ENCODE data around the gene GRK1.

Gene GRK1

GRCh38 chr13:113628291-113629270 lies 38.4 kb upstream of the GRK1 start:
- in situ Hi-C loops (cut with HindIII; ENCODE audit: low sequenced_read_pairs), result no loop called here
- no peak overlapping the region for H3K4me3 ChIP-seq (ENCODE audit: low read depth, low read length)
- TF ChIP-seq, protein P1, sequence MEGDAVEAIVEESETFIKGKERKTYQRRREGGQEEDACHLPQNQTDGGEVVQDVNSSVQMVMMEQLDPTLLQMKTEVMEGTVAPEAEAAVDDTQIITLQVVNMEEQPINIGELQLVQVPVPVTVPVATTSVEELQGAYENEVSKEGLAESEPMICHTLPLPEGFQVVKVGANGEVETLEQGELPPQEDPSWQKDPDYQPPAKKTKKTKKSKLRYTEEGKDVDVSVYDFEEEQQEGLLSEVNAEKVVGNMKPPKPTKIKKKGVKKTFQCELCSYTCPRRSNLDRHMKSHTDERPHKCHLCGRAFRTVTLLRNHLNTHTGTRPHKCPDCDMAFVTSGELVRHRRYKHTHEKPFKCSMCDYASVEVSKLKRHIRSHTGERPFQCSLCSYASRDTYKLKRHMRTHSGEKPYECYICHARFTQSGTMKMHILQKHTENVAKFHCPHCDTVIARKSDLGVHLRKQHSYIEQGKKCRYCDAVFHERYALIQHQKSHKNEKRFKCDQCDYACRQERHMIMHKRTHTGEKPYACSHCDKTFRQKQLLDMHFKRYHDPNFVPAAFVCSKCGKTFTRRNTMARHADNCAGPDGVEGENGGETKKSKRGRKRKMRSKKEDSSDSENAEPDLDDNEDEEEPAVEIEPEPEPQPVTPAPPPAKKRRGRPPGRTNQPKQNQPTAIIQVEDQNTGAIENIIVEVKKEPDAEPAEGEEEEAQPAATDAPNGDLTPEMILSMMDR (IDR thresholded peaks at IDR 0.05; ENCODE audit: low read depth, low read length), result no peak
- no peak for DNase-seq (ENCODE audit: low read depth, low spot score)

DNA sequence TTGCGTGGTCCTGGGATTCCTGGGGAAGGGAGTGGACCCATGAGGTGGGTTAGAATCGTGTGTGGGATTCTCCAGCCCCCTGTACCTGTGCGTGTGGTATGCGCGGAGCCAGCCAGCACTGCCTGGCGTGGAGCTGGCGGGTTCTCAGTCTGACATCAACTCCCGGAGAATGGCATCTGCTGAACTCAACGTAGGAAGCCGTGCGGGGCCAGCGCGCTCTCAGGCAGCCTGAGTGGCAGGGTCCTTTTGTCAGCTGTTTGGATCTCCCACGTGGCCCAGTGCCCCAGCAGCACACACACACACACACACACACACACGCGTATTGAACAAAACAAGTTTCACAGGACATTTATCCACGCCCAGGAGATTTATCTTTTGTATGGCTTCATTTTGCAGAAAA lies 37.2 kb upstream of the GRK1 start:
- no peak for DNase-seq (ENCODE audit: low read depth, low spot score)
- H3K4me3 ChIP-seq (ENCODE audit: low read depth, low read length), result no peak overlapping the region
- in situ Hi-C loops (cut with HindIII; ENCODE audit: low sequenced_read_pairs), result no loop called here
- TF ChIP-seq, protein P1 (IDR thresholded peaks at IDR 0.05; ENCODE audit: low read depth, low read length), result no peak

- in situ Hi-C loops (cut with HindIII; ENCODE audit: low sequenced_read_pairs), result no loop called here
- TF ChIP-seq, protein P1 (IDR thresholded peaks at IDR 0.05; ENCODE audit: low read depth, low read length), result no peak
- no peak for DNase-seq (ENCODE audit: low read depth, low spot score)
- H3K4me3 ChIP-seq (ENCODE audit: low read depth, low read length), result no peak overlapping the region
These were observed 36.7 kb upstream of the GRK1 start for GRCh38 chr13:113630296-113630695.

- TF ChIP-seq, protein P1 (IDR thresholded peaks at IDR 0.05; ENCODE audit: low read depth, low read length), result no peak
- H3K4me3 ChIP-seq (ENCODE audit: low read depth, low read length), result no peak overlapping the region
- in situ Hi-C loops (cut with HindIII; ENCODE audit: low sequenced_read_pairs), result no loop called here
- DNase-seq (ENCODE audit: low read depth, low spot score), result no peak
These were observed 36.2 kb upstream of the GRK1 start for GRCh38 chr13:113630804-113631203.

GRCh38 chr13:113631341-113632095 lies 35.5 kb upstream of the GRK1 start:
- no peak overlapping the region for H3K4me3 ChIP-seq (ENCODE audit: low read depth, low read length)
- in situ Hi-C loops (cut with HindIII; ENCODE audit: low sequenced_read_pairs), result no loop called here
- TF ChIP-seq, protein P1 (IDR thresholded peaks at IDR 0.05; ENCODE audit: low read depth, low read length), result no peak
- no peak for DNase-seq (ENCODE audit: low read depth, low spot score)

GRCh38 chr13:113632706-113633484 lies 34.1 kb upstream of the GRK1 start:
- TF ChIP-seq, protein P1 (IDR thresholded peaks at IDR 0.05; ENCODE audit: low read depth, low read length), result no peak
- DNase-seq (ENCODE audit: low read depth, low spot score), result no peak
- in situ Hi-C loops (cut with HindIII; ENCODE audit: low sequenced_read_pairs), result no loop called here
- no peak overlapping the region for H3K4me3 ChIP-seq (ENCODE audit: low read depth, low read length)

Data from astrocyte of the spinal cord (primary cell).